Stimulated activated CD4-positive, alpha-beta T cell treated with anti-CD3 and anti-CD28 coated beads, Interleukin-4, amount 100 ng/mL, for 48 hours (primary cell): ENCODE measurements around the gene EPHB1.

Source experiments
- DNase-seq, 2 donors: peaks; one replicate each; pipeline ENCODE4 v3.0.0-alpha.2; 2020; ENCODE audit warnings: low read depth in 2 of 2

EPHB1 gene

GRCh38 chr3:135128818-135129217 lies 333.8 kb downstream of the EPHB1 start:
- no peak for DNase-seq

- DNase-seq = no peak
Observed at GRCh38 chr3:135131290-135131689, 336.2 kb downstream of the EPHB1 start.

- DNase-seq = no peak
Observed at GRCh38 chr3:135133905-135134683, 339.0 kb downstream of the EPHB1 start.

- DNase-seq = no peak
Observed at GRCh38 chr3:135134684-135135075, 339.6 kb downstream of the EPHB1 start.

GRCh38 chr3:135135445-135135844 lies 340.4 kb downstream of the EPHB1 start:
- no peak for DNase-seq

GRCh38 chr3:135136361-135137100 lies 341.5 kb downstream of the EPHB1 start:
- no peak for DNase-seq

- DNase-seq = no peak
Observed at GRCh38 chr3:135137296-135137695, 342.2 kb downstream of the EPHB1 start.

- no peak for DNase-seq
Observed at GRCh38 chr3:135138776-135139175, 343.7 kb downstream of the EPHB1 start.

GRCh38 chr3:135140591-135140990 lies 345.5 kb downstream of the EPHB1 start:
- no peak for DNase-seq

- DNase-seq = no peak
Observed at GRCh38 chr3:135141160-135141559, 346.1 kb downstream of the EPHB1 start.

- no peak for DNase-seq
Observed at GRCh38 chr3:135141672-135142071, 346.6 kb downstream of the EPHB1 start.

GRCh38 chr3:135142530-135142929 lies 347.5 kb downstream of the EPHB1 start:
- no peak for DNase-seq

- no peak for DNase-seq
Observed at GRCh38 chr3:135143474-135143873, 348.4 kb downstream of the EPHB1 start.

GRCh38 chr3:135145581-135145980 lies 350.5 kb downstream of the EPHB1 start:
- no peak for DNase-seq

- DNase-seq = no peak
Observed at GRCh38 chr3:135147657-135148056, 352.6 kb downstream of the EPHB1 start.

GRCh38 chr3:135148398-135149020 lies 353.4 kb downstream of the EPHB1 start:
- no peak for DNase-seq

GRCh38 chr3:135149707-135150681 lies 354.9 kb downstream of the EPHB1 start:
- DNase-seq = no peak

- DNase-seq = no peak
Observed at GRCh38 chr3:135154186-135154585, 359.1 kb downstream of the EPHB1 start.

GRCh38 chr3:135155228-135155627 lies 360.2 kb downstream of the EPHB1 start:
- no peak for DNase-seq

- DNase-seq = no peak
Observed at GRCh38 chr3:135155791-135156190, 360.7 kb downstream of the EPHB1 start.

- no peak for DNase-seq
Observed at GRCh38 chr3:135157045-135157740, 362.1 kb downstream of the EPHB1 start.
